NCI-H1436 (cell line): ENCODE data around the gene NPAS3.

ENCODE experiments used
- DNase-seq: peaks from one replicate; lab custom pipeline; 2025; lab: John Stamatoyannopoulos, UW

Gene NPAS3

DNA sequence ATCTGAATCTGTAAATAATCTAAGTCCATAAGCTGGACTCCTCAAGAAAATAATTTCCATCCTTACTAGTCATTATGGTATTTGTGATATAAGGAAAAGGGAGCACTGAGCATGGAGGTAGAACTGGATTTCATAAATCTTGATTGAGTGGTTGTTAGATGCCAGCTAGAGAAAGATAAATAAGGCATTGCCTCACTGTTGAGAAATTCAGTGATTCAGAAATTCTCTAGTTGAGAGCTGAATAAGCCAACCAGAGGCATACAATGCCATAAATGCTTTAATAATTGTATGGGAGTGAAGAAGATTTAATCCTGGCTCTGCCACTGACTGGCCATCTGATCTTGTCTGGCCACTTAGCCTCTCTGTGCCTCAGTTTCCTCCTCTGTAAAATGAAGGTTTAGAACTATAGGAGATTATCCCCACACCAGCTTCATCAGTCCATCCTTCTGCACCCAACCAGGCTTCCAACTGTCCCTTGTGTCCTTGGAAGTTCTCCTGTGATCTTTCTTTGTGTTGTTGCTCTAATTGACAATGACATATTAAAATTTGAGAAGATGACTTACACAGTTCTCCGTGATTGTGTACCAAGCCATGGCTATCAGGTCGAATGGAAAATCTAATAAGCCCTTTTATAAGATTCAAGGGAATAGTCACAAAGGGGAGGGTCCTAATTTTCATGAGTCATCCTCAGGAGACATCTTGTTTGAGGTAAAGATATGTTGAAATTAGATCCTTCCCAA, 617.9 kb downstream of the NPAS3 start:
- no peak for DNase-seq

DNA sequence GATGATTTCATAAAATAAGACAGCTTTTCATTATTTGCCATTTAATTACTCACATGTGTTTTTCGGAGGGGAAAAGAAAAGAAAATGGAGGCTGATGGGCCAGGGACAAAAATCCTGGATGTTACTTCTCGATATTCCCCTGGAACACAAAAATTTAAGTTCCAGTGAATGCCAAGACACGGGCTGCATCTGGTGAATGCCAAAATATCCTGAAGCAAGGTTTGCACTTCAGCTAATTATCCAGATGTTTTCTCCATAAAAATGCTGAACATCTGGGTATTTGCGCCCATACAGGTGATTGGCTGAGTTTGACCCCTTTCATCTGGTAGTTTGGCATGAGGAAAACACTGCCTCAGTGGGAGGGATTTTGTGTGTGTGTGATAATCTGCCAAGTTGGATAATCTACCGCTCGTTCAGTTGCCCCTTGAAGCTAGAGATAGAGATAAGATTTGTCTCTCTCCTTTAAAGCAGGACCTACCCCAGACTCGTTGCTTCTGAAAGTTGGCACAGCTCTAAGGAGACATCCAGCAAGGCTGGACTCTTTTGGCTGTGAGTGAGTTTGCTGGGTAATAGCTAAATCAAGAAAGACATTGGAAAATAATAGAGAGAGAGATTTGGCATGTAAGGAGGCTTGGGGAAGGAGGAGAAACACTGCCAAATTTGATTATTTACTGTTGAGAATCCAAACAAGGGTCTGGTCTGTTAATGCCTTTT, 622.2 kb downstream of the NPAS3 start:
- DNase-seq, result no peak

DNA sequence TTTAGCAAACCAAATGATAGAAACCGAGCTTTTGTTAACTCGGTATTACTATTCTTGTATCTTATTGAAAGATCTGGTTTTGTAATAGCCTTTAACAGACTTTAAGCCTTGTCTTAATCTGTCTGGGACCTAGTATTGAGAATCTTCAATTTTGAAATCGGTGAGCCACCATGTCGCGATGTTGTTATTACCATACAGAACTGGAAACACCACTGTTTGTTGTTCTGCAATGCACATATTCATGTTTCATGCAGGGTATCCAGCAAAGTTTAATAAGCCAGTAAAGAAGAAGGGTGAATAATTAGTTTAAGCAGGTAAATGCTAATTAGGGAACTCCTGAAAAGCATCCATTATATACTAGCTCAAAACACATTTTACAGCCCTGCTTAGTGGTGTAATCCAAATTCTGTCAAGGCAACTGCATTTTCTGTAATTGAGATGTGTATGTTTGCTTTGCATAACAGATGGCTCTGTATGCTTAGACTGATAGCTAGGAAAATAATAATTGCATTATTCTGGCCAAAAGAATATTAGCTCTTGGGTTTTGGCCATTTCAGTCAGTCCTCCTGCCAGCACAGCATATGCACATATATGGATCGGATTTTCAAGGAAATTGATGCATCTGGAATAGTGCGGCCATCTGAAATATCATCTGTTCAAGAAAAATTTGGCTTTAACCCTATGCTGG, 623.0 kb downstream of the NPAS3 start:
- no peak for DNase-seq

DNA sequence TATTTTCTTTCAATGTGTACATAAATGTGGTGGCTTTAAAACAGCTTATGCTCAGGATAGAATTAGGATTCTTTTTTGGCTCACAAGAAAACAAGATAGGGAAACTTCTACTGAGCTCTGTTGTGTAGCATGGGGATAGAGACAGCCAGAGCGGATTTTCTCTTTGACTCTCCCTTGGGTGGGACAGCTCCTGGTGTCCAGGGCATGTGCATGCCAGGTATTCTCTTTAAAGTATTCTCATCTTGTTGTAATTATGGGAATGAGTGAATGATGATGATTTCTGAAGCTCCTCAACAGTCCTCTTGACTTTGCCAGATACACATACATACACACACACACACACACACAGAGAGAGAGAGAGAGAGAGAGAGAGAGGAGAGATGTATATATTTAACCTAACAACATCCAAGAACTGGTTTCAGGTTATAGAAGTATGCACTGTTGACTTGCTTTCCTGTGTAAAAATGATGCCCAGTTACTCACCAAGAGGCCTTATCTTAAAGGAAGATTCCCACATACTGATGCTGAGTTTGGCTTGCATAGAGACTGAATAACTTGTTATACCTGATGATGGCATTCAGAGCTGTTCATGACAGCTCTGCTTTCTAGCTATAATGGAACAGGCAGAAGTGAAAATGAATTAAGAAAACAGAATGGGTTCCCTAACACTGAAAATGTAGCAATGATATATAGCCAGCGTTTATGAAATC, 624.7 kb downstream of the NPAS3 start:
- DNase-seq, result no peak

DNA sequence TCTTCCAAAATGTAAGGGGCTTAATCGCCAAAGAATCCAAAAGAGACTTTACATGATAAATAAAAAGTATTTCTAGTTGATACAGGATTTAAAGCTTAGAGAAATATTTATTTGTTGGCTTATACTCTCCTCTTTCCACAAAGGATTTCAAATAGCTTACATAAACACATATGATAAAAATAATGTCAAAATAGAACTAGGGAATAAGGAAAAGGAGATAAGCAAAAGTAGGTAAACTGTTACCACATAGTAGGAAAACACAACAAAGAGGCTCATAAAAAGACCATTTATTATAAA, 625.2 kb downstream of the NPAS3 start:
- DNase-seq, result no peak

DNA sequence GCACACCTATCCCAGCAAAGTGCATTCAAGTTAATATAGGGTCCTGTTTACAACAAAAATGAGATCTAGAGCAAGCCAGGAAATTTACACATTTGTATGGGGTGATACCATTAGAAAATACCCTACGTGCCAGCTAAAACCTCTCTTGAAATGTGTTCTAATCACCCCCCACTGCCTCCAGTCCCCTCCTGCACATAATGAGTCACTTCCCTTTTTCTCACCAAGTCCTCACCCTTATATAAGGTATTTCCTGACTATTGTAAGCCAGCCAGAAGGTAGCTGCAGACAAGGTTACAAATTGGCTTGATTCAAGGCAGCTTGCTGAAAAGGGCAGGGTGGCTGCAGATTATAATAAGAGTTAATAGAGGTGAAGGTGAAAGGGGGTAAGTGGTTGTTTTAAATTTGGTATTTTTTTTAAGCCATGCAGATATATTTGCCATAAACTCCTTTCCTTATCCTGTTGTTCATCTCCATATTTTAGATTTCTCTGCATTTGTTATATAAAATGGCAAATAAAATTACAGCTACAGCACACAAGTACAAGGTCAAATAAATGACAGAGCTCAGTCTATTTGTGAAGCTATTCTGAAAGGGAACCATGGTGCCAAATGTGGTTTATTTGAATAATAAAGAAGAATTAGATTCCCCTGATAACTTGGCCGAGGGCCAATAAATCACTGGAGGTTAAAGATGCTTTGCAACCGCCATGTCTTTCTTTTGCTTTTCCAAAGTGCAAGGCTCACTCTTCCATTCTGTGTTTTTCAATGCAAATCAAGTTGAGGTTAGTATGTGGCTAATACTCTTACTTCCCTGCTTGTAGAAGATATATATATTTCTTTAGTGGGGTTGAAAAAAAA, 626.3 kb downstream of the NPAS3 start:
- peak; percentile 19 for DNase-seq

DNA sequence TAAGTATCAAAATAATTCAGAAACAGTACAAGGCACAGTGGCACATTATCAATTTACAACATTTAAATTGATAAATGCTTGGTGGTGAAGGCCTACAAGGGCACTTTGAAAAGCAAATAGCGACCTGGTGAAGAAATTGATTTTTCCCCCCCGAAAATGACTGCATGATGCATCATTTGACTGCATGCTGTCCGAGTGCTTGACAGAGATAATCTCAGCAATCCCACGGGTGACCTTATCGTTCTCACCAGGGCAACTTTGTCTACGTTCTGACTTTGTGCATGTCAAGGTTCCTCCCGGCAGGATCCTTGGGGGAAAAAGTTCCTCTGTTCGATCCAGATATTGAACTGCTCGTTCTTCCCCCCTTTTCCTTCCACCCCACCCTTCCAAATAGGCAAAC, 627.4 kb downstream of the NPAS3 start:
- no peak for DNase-seq

DNA sequence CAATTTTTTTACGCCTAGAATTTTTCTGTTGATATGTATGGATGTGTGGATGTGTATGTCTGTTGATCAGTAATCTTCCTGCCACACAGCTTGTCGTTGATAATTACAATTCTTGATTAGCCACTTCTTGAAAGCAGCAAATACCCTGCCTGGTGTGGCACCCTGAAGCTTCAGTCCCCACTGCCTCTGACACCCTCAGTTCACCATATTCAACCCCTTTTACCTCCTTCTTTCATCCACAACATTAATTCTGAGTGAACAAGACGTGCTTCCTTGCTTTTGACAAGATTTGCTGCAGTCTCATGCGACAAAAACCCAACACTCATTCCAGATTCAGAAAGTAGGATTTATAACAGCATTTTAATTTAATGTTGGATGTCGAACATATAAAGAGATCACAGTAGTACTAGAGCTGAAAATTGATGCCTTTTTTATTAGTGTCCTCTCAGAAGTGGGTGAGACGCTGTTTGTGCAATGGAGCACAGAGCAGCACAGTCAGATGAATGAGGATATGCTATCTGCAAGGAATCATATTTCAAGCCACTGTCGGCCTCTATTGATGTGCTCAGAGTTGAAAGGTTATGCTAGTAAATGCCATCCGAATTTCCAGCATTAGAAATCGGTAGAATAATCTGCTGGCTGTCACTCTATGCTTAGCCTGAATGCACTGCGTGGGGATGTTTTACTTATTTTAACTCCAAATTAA, 628.5 kb downstream of the NPAS3 start:
- DNase-seq, result no peak

DNA sequence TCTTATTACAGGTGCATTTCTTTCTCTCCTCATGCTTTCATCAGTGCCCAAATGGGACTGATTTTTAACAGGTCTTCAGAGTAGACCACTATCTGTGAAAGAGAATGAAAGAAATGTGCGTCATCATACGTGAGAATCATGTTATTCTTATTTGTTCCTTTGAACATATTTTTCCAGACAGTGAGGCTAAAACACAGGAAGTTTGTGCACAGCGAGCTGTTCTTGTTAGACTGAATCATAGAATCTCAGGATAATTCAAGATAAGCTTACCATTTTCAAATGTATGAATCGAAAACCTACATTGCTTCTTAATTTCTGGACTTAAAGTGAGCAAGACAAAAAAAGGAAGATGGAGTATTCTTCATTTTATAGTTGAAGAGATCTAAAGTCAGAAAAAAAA, 629.1 kb downstream of the NPAS3 start:
- no peak for DNase-seq

DNA sequence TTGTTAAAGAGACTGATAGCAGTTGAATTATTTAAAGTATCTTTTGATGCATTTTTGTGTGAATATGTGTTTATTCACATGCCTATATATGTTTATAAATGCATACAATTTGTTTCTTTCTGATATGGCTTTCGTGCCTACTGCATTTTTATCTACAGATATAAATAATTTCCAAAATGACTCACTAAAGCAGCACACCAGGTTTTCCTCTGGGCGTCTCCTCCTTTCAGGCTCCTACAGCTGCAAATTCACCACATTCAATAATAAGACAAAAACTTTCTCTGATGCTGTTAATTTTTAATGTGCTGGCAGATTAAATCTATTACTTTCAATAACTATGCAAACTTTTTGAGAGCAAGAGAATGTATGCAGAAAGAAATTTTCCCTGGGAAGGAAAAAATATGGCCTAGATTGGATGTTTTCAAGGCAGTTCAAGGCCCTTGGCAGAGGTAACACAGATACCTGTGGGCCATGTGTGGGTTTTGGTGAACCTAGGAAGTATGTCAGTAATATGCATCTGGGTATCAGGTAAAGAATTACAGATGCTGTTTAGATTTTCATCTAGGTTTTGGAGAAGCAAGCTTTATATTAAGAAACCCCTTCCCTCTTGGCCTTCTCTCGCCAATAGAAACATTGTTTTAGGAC, 630.4 kb downstream of the NPAS3 start:
- DNase-seq, result no peak

DNA sequence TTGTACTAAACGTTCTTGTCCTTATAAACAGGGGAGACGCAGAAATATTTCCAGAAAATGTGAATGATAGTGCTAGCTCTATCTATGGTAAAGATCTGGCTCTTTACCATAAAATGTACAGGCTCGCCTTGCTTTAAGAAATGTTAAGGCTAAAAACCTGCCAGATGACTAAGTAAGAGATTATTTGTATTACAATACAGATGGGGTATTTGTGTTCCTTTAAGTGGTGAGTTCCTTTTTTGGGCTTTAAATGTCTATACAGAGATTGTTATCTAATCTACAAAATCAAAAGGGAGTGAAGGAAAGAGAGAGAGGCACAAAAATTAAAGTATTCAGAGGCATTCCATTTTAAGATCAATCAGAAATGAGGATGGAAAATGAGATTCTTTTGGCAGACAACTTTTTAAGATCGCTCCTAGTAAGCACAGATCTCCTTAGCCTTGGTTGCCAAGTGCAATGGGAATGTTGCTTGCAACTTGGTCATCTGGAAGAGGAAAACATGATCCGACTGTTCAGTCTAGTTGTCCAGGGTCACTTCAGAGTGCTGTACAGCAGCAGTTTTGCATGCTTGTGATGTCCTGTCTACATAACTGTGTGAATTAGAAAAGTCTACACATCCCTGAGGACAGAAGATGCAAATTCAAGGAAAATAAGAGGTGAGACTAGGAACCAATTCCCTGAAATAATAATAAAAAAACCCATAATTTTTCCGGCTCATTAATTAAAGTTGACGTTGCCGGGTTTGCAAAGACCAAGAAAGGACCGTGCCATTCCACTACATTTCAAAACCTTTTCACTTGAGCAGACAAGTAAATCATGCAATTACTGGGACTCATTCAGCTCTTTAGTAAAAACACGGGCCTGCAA, 631.4 kb downstream of the NPAS3 start:
- DNase-seq, result no peak

DNA sequence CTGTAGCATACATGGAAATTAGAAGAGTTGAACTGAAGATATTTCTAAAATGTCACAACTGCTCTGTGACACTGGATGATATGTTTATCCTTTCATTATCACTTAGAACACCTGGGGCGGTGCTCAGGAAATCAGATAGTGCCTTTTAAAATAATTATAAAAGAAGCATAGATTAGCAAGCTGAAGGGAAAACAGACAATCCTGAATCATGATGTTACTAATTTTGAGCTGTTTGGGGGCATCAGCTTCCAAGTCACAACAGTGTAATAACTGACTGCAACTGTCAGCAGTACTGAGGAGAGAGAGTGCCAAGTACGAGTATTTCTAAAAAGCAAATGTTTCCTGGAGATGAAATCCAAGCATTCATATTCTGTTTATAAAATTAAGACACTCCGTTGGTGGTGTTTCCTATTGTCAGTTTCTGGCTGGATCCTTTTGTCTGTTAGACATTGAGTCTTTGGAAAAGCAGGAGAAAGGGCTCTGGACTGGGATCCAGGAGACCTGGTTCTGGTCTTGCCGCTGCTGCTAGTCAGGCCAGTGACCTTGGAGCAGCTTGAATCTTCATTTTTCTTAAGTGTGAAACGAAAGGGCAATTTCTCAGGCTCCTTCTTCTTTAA, 632.1 kb downstream of the NPAS3 start:
- DNase-seq, result no peak

DNA sequence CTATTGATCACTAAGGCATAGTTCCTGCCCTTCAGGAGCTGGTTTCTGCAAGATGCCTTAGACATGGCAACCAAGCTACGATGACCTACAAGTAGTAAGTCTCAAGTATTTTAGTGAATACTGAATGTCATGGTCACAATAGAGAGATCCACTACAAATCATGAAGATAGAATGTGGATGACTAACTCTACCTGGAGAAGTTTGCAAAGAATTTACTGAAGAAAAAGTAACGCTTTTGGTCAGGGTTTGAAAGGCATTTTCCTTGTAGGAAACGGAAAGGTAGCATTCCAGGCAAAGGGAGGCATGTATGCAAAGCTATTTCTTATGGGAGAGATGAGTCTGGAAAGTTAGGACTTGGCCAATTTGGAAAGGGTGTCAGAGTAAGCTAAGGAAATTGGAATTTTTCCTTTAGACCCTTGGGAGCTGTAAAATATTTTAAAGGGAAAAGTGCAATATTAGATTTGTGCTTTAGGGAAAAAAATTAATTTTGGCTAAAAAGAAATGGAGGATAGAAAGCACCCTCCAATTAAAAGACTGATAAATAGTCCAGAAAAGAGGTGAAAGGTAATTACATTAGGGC, 634.7 kb downstream of the NPAS3 start:
- no peak for DNase-seq

DNA sequence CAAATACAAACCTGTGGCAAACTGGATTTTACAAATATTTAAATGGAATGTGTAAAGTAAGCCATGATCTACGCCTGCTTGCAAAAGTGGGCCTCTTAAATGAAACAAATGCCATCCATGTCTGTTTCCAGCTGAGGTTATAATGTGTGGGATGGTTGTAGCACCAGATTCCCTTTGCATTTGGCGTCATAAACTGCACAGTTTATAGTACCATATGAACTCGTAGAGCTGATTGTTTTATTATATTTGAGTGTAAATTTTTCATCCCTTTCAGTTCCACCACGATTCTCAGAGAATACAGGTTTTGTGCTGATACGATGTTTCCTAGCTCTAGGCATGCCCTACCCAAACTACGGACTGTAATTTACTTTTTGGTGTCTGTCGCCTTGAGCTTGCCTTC, 637.3 kb downstream of the NPAS3 start:
- no peak for DNase-seq

DNA sequence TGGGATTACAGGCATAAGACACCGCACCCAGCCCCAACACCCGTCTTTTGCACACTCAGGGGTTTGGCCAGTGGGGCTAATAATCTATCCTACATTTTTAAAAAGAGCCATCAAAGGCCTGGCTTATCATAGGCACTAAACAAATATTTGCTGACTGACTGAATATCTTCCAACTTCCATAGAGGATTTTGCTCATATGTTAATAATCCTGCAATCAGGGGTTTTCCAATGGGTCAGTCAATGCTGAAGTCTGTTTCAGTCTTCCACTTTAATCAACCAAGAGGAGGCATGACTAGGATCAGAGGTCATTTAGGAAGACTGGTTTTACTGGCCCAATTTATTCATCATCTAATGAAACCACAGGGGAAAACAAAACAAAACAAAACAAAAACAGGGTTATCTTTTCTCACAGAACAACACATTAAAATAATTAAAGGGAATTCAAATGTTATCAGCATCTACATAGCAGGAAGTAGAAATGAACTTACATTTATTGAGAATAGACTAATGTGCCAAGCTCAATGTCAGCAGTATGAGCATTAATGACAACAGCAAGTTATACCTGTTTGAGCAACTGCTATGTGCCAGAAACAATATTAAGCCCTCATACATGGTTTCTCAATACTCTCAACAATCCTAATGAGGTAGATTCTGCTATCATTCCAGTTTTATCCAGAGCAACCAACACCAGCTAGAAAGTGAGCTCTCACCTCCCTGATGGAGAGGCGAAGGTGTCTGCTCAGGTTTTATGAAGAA, 640.0 kb downstream of the NPAS3 start:
- DNase-seq, result no peak

DNA sequence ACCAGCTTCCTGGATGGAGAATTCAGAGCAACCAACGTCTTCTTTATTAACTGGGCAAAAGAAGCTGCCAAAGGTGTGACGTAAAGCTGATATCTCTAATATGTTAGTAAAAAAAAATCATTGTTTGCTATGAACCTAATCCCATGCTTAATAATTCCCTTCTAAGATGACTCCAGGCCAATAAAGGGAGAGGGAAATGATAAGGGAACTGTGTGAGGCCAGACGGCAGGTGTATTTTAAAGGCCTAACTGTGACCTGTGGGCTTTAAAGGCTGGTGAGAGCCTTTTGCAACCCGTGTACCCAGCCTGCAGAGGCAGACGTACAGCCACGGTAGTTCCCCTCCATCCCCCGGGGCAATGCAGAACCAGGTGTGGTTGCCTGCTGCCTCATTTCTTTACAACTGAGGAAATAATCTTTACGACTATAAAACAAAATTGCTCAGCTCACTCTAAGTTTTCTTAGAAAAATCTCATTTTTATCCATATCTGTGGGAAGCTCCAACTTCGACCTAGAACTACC, 641.6 kb downstream of the NPAS3 start:
- DNase-seq, result no peak

DNA sequence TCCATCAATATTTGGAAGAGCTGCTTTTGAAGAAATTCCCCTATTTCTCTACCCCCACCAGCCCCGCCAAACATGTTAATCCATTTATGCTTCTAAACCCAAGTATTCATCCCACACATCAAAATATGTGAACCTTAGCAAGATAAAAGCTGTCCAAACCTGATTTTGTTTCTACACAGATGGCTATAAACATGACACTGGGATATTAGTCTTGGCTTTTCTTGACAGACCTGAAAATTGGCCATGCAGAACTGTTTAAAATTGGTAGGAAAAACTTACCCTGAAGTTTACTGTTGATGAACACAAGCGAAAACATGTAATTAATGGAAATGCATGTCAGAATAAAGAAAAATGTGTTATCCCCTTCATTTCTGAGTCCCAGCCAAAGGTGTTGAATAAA, 642.2 kb downstream of the NPAS3 start:
- no peak for DNase-seq

DNA sequence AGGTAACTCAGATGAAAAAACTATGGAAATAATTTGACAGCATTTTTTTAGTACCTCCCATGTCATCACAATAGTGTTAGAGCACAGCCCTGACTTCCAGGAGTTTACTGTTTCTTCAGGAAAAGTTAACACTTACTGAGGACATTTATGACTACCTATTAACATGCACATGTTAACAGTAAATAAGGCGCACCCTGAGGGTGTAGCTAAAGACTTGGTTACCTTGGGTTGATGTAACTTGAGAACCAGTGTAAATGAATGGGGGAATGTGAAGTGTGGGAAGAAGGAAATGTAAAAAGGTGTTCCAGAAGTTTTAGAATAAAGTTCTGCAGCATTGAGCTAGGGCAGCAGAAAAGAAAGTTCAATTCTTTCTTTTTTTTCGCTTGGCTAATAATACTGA, 646.0 kb downstream of the NPAS3 start:
- no peak for DNase-seq
